ENCODE measurements around the gene TBL1XR1.

GRCh38 chr3:177089110-177089509 is 108.2 kb downstream of the TBL1XR1 start:
- TF ChIP-seq EZH2 (IDR thresholded peaks at IDR 0.05; ENCODE audit: low read length, unreplicated experiment) (no peak), EZH2phosphoT487 (IDR thresholded peaks at IDR 0.05; ENCODE audit: borderline replicate concordance, low read length) (no peak), CTCF (conservative IDR thresholded peaks at IDR 0.05; ENCODE audit: low read depth, low read length) (no peak)

All from PC-3 (cell line).